HL-60 (cell line): ENCODE results near the gene CASD1.

Experiments used
- DNase-seq, 2 experiments: peaks; one replicate each; pipeline ENCODE4 v3.0.0-alpha.2; 2010 to 2020; ENCODE audit warnings: low read depth in 1 of 2, low spot score in 1 of 2
- H3K27ac ChIP-seq: fragments of 250-450 bp; sonication (Bioruptor Pico); replicated peaks from 2 replicates; pipeline ENCODE4 v1.5.1; 2020; ENCODE audit warnings: mild to moderate bottlenecking, moderate library complexity
- H3K27me3 ChIP-seq: fragments of 250-450 bp; sonication (Bioruptor Pico); 2 replicates; pipeline ENCODE4 v1.5.1; 2021; ENCODE audit warnings: mild to moderate bottlenecking, moderate library complexity; ENCODE audit not compliant: insufficient read depth, poor library complexity, severe bottlenecking
- H3K4me3 ChIP-seq: replicated peaks from 2 replicates; pipeline ENCODE4 v1.5.1; 2011; ENCODE audit warnings: mild to moderate bottlenecking, control low read depth, low read length; ENCODE audit not compliant: insufficient read depth
- GABPA ChIP-seq: IDR thresholded peaks from 2 replicates; pipeline ENCODE4 v1.6.1; 2012; ENCODE audit warnings: low read depth
- POLR2AphosphoS5 ChIP-seq: IDR thresholded peaks from 2 replicates; pipeline ENCODE4 v1.6.1; 2012; ENCODE audit warnings: low read depth
- SPI1 ChIP-seq: IDR thresholded peaks from 2 replicates; pipeline ENCODE4 v1.6.1; 2012; ENCODE audit warnings: low read depth, mild to moderate bottlenecking, borderline replicate concordance
- TF ChIP-seq, protein P1 (sequence below): IDR thresholded peaks from 2 replicates; pipeline ENCODE4 v1.6.1; 2012; ENCODE audit warnings: low read depth; ENCODE audit not compliant: insufficient replicate concordance
- TF ChIP-seq, protein P2 (sequence below): IDR thresholded peaks from one replicate; pipeline ENCODE4 v1.5.1; 2011; ENCODE audit warnings: low read length, control low read depth, inconsistent platforms; ENCODE audit not compliant: insufficient read depth

Gene CASD1

DNA sequence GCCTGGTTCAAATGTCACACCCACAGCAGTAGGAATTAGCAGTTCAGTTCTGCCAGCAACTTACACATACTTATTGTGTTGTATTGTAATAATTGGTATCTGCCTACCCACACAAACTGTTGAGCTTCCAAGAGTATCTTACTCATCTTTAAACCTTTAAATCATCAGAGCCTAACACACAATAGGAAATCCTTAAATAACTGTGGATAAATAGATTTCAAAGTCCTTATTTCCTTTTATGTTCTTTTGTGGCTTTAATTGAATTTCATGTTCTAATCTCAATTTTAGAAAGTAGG lies 3.9 kb downstream of the CASD1 start:
- Histone ChIP-seq H3K27ac (no peak overlapping the region), H3K4me3 (no peak overlapping the region), H3K27me3 (no peaks in the 10 kb centered on the region)
- TF ChIP-seq POLR2AphosphoS5 = no peak
- TF ChIP-seq, protein P1, sequence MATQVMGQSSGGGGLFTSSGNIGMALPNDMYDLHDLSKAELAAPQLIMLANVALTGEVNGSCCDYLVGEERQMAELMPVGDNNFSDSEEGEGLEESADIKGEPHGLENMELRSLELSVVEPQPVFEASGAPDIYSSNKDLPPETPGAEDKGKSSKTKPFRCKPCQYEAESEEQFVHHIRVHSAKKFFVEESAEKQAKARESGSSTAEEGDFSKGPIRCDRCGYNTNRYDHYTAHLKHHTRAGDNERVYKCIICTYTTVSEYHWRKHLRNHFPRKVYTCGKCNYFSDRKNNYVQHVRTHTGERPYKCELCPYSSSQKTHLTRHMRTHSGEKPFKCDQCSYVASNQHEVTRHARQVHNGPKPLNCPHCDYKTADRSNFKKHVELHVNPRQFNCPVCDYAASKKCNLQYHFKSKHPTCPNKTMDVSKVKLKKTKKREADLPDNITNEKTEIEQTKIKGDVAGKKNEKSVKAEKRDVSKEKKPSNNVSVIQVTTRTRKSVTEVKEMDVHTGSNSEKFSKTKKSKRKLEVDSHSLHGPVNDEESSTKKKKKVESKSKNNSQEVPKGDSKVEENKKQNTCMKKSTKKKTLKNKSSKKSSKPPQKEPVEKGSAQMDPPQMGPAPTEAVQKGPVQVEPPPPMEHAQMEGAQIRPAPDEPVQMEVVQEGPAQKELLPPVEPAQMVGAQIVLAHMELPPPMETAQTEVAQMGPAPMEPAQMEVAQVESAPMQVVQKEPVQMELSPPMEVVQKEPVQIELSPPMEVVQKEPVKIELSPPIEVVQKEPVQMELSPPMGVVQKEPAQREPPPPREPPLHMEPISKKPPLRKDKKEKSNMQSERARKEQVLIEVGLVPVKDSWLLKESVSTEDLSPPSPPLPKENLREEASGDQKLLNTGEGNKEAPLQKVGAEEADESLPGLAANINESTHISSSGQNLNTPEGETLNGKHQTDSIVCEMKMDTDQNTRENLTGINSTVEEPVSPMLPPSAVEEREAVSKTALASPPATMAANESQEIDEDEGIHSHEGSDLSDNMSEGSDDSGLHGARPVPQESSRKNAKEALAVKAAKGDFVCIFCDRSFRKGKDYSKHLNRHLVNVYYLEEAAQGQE = no peak
- TF ChIP-seq SPI1 = no peak
- TF ChIP-seq, protein P2, sequence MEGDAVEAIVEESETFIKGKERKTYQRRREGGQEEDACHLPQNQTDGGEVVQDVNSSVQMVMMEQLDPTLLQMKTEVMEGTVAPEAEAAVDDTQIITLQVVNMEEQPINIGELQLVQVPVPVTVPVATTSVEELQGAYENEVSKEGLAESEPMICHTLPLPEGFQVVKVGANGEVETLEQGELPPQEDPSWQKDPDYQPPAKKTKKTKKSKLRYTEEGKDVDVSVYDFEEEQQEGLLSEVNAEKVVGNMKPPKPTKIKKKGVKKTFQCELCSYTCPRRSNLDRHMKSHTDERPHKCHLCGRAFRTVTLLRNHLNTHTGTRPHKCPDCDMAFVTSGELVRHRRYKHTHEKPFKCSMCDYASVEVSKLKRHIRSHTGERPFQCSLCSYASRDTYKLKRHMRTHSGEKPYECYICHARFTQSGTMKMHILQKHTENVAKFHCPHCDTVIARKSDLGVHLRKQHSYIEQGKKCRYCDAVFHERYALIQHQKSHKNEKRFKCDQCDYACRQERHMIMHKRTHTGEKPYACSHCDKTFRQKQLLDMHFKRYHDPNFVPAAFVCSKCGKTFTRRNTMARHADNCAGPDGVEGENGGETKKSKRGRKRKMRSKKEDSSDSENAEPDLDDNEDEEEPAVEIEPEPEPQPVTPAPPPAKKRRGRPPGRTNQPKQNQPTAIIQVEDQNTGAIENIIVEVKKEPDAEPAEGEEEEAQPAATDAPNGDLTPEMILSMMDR = no peak
- no peak for TF ChIP-seq GABPA
- DNase-seq = no peak

DNA sequence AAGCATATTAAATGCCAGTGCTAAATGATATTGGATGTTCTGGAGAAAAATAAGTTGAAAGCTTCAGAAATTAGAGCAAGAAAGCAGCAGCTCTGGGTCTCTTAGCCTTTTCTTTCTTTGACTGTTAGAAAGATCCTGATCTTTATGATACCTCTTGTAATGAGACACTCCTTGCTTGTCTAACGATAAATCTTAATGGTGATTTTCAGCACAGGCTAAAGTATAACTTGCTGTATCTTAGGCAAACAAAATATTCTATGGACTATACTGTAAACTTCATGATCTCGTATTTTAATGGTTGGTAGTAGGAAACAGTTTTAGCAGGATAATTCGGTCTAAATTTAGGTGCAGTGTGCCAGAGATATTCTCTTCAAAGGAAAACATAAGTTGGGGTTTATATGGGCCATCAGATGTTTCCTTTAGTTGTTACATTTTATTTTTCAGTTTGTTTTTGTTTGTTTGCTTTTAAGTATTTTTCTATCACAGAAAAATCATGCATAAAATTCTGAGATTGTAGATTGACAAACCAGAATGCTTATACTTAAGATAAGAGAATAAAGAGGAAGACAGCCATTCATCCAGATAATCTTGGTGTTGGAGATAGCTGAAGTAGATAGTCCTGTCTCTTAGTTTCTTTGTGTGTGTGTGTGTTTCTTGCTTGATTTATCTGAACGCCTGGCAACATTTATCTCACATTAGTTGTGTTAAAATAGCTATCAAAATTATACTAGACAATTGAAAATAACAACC lies 4.7 kb downstream of the CASD1 start:
- Histone ChIP-seq H3K4me3 (no peak overlapping the region), H3K27ac (no peak overlapping the region), H3K27me3 (no peaks in the 10 kb centered on the region)
- TF ChIP-seq, protein P2 = no peak
- TF ChIP-seq POLR2AphosphoS5 = no peak
- TF ChIP-seq SPI1 = no peak
- TF ChIP-seq GABPA = no peak
- TF ChIP-seq, protein P1 = no peak
- no peak for DNase-seq

DNA sequence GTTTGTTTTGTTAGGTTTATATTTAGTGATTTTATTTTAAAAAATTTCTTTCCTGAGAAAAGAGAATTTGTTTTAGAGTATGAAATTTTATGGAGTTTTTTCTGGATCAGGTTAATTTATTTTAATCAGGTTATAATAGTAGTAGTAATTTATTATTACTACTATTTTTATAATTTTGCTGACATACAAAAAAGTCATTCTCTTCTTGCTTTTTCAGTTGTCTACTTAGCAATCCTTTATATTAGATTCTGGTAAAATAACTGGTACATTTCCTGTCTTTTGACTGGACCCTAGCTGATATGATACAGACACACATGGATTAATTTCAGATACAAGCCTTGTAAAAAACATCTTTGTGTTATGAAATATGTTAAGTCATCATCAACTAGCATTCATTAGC lies 5.3 kb downstream of the CASD1 start:
- H3K27ac ChIP-seq = no peak overlapping the region
- H3K4me3 ChIP-seq = no peak overlapping the region
- DNase-seq = no peak

More for the DNA sequence above, 5.3 kb downstream of the CASD1 start:
- H3K27me3 ChIP-seq = no peaks in the 10 kb centered on the region
- no peak for TF ChIP-seq POLR2AphosphoS5
- TF ChIP-seq, protein P2 = no peak
- TF ChIP-seq GABPA = no peak
- no peak for TF ChIP-seq SPI1
- TF ChIP-seq, protein P1 = no peak
